K562 (cell line): Measurements from ENCODE around the gene DDX50. TPM values are rescaled to one million over a fixed set of nuclear protein-coding genes. Genes with fewer than 3 reads are reported as not detected.

Experiments used
- E2F4 ChIP-seq: sonication (generic); formaldehyde crosslinking; IDR thresholded peaks from 2 replicates; pipeline ENCODE4 v1.8.0; 2022; ENCODE audit warnings: mild to moderate bottlenecking, low read depth, missing genetic modification reagents
- GATAD2B ChIP-seq: fragments of 450-650 bp; IDR thresholded peaks from 2 replicates; pipeline ENCODE4 v1.6.1; 2017; ENCODE audit warnings: mild to moderate bottlenecking, borderline replicate concordance
- HIVEP1 ChIP-seq: fragments of 250-450 bp; sonication (Bioruptor Pico); IDR thresholded peaks from 2 replicates; pipeline ENCODE4 v1.4.0; 2020; ENCODE audit warnings: mild to moderate bottlenecking
- HNRNPUL1 ChIP-seq: fragments of 200-400 bp; formaldehyde crosslinking; IDR thresholded peaks from 2 replicates; pipeline ENCODE4 v1.6.1; 2017; ENCODE audit warnings: low read length
- JUND ChIP-seq, 2 experiments: IDR thresholded peaks; 2 replicates in 1 of 2; 3 replicates in 1 of 2; pipeline ENCODE4 v1.6.1; 2011; ENCODE audit warnings: borderline replicate concordance in 2 of 2, low read depth in 2 of 2, low read length in 2 of 2, improper control_type of control experiment in 1 of 2, missing biosample characterization in 1 of 2, missing genetic modification characterization in 1 of 2, missing genetic modification reagents in 1 of 2
- L3MBTL2 ChIP-seq: fragments of 450-650 bp; IDR thresholded peaks from 2 replicates; pipeline ENCODE4 v1.6.1; 2016; ENCODE audit warnings: mild to moderate bottlenecking, moderate library complexity
- LARP7 ChIP-seq: fragments of 450-650 bp; IDR thresholded peaks from 2 replicates; pipeline ENCODE4 v1.6.1; 2016
- LEF1 ChIP-seq: fragments of 450-650 bp; IDR thresholded peaks from 2 replicates; pipeline ENCODE4 v1.6.1; 2016; ENCODE audit warnings: mild to moderate bottlenecking
- NR0B1 ChIP-seq: fragments of 450-650 bp; IDR thresholded peaks from one replicate; pipeline ENCODE4 v1.6.1; 2018; ENCODE audit warnings: mild to moderate bottlenecking, moderate library complexity; ENCODE audit not compliant: partially characterized antibody
- NR3C1 ChIP-seq: sonication (generic); formaldehyde crosslinking; IDR thresholded peaks from 2 replicates; pipeline ENCODE4 v1.8.1; 2022; ENCODE audit warnings: missing genetic modification reagents
- POU5F1 ChIP-seq: fragments of 150-350 bp; IDR thresholded peaks from 2 replicates; pipeline ENCODE4 v1.6.1; 2014; ENCODE audit warnings: borderline replicate concordance, low read length, low read depth, mild to moderate bottlenecking; ENCODE audit not compliant: partially characterized antibody
- PRPF4 ChIP-seq: fragments of 200-400 bp; formaldehyde crosslinking; IDR thresholded peaks from one replicate; pipeline ENCODE4 v1.6.1; 2017; ENCODE audit warnings: low read length, low read depth, mild to moderate bottlenecking; ENCODE audit not compliant: insufficient read depth, poor library complexity, severe bottlenecking
- RAD21 ChIP-seq, 2 experiments: fragments of 250-450 bp in 1 of 2; fragments of 450-650 bp in 1 of 2; sonication (Bioruptor Pico) in 1 of 2; formaldehyde crosslinking in 1 of 2; IDR thresholded peaks in 1 of 2; conservative IDR thresholded peaks in 1 of 2; 2 replicates each; pipeline versions ENCODE4 v1.4.0 to v1.8.0; 2020 to 2022; ENCODE audit warnings: mild to moderate bottlenecking in 2 of 2, moderate library complexity in 1 of 2
- SIN3B ChIP-seq: fragments of 450-650 bp; IDR thresholded peaks from 2 replicates; pipeline ENCODE4 v1.6.1; 2017; ENCODE audit warnings: low read depth, mild to moderate bottlenecking, moderate library complexity
- SPI1 ChIP-seq: IDR thresholded peaks from 2 replicates; pipeline ENCODE4 v1.6.1; 2011; ENCODE audit warnings: low read depth, low read length, control low read depth, borderline replicate concordance
- SRSF9 ChIP-seq: fragments of 200-400 bp; formaldehyde crosslinking; IDR thresholded peaks from 2 replicates; pipeline ENCODE4 v1.6.1; 2017; ENCODE audit warnings: low read depth, low read length, borderline replicate concordance
- ZNF175 ChIP-seq: fragments of 200-800 bp; sonication (Bioruptor generic); IDR thresholded peaks from 2 replicates; pipeline ENCODE4 v1.6.1; 2016; ENCODE audit warnings: low read depth, mild to moderate bottlenecking, missing genetic modification characterization, missing compliant biosample characterization
- ZNF75A ChIP-seq: fragments of 450-650 bp; formaldehyde crosslinking; IDR thresholded peaks from 2 replicates; pipeline ENCODE4 v1.4.0; 2020; ENCODE audit warnings: mild to moderate bottlenecking
- polyA plus RNA-seq, 8 experiments: library from polyadenylated mRNA; depleted of rRNA in 4 of 8; stranded (reverse) in 5 of 8; unstranded in 3 of 8; fragments of >200 nt; fragmentation: Nextera tagmentation in 2 of 8; fragmentation: Illumina TruSeq in 1 of 8; extraction: Ambion mirVana in 2 of 8; extraction: Trizol in 1 of 8; gene quantifications; 2 replicates each; pipeline versions ENCODE4 v1.2.1 to v1.2.3, GENCODE V29; 2011 to 2014; ENCODE audit warnings: inconsistent platforms in 1 of 8, missing spikeins in 1 of 8
- total RNA-seq, 7 experiments: library from RNA; depleted of rRNA in 6 of 7; stranded (reverse); fragments of >200 nt in 6 of 7; fragmentation: Illumina TruSeq in 2 of 7; extraction: Trizol in 2 of 7; gene quantifications; 2 replicates each; pipeline versions ENCODE4 v1.2.1 to v1.2.3, GENCODE V29; 2011 to 2021; ENCODE audit warnings: low replicate concordance in 1 of 7
- TF ChIP-seq, protein P1 (sequence below): fragments of 250-450 bp; sonication (Bioruptor Pico); IDR thresholded peaks from 2 replicates; pipeline ENCODE4 v1.5.0; 2021; ENCODE audit warnings: mild to moderate bottlenecking, borderline replicate concordance
- TF ChIP-seq, protein P2 (sequence below), 3 experiments: fragments of 200-800 bp in 1 of 3; sonication (Bioruptor generic) in 1 of 3; sonication (generic) in 1 of 3; formaldehyde crosslinking in 1 of 3; IDR thresholded peaks; 2 replicates each; pipeline versions ENCODE4 v1.6.1 to v1.8.0; 2016 to 2022; ENCODE audit warnings: mild to moderate bottlenecking in 2 of 3, missing compliant biosample characterization in 2 of 3, missing genetic modification characterization in 2 of 3, missing genetic modification reagents in 1 of 3

Gene DDX50
- total and polyA plus RNA-seq, 9 of the 15 experiments (the other 6 are each of a cell fraction or from before 2014, with no cell fraction given) = 36.7 to 86.8 (median 57.4) TPM

GRCh38 chr10:68901105-68901927, at the start of gene DDX50 (continued):
- TF ChIP-seq SIN3B (peak; percentile 37; the same call in 1 of the 2 replicates), POU5F1 (no peak), NR3C1 (CRISPR knock-in tag) (no peak; the same call in 1 of the 2 replicates), NR0B1 (no peak), ZNF175 (CRISPR knock-in tag) (no peak), LARP7 (no peak), L3MBTL2 (no peak), HIVEP1 (CRISPR knock-in tag) (no peak), ZNF75A (CRISPR knock-in tag) (no peak; the same call in 1 of the 2 replicates), JUND (IDR thresholded peaks at IDR 0.05; ENCODE audit: borderline replicate concordance, low read depth, low read length) (peak; percentile 72), JUND (tag; IDR thresholded peaks at IDR 0.05; ENCODE audit: borderline replicate concordance, low read depth, low read length) (no peak; the same call in 2 of the 3 replicates), SRSF9 (no peak), RAD21 (CRISPR knock-in tag; conservative IDR thresholded peaks at IDR 0.05 in 1 of 2, IDR thresholded peaks at IDR 0.05 in 1 of 2) (0 out of 4 replicates have a peak, but pooled peaks of 1 of the 2 experiments have one; percentile 20), LEF1 (no peak), GATAD2B (no peak), PRPF4 (no peak), SPI1 (no peak), HNRNPUL1 (no peak), E2F4 (CRISPR knock-in tag) (no peak; the same call in 1 of the 2 replicates)
- TF ChIP-seq, protein P1, sequence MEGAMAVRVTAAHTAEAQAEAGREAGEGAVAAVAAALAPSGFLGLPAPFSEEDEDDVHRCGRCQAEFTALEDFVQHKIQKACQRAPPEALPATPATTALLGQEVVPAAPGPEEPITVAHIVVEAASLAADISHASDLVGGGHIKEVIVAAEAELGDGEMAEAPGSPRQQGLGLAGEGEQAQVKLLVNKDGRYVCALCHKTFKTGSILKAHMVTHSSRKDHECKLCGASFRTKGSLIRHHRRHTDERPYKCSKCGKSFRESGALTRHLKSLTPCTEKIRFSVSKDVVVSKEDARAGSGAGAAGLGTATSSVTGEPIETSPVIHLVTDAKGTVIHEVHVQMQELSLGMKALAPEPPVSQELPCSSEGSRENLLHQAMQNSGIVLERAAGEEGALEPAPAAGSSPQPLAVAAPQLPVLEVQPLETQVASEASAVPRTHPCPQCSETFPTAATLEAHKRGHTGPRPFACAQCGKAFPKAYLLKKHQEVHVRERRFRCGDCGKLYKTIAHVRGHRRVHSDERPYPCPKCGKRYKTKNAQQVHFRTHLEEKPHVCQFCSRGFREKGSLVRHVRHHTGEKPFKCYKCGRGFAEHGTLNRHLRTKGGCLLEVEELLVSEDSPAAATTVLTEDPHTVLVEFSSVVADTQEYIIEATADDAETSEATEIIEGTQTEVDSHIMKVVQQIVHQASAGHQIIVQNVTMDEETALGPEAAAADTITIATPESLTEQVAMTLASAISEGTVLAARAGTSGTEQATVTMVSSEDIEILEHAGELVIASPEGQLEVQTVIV = no peak
- TF ChIP-seq, protein P2, sequence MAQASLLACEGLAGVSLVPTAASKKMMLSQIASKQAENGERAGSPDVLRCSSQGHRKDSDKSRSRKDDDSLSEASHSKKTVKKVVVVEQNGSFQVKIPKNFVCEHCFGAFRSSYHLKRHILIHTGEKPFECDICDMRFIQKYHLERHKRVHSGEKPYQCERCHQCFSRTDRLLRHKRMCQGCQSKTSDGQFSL (CRISPR knock-in tag; IDR thresholded peaks at IDR 0.05) = no peak
- TF ChIP-seq, protein P2 (tag; IDR thresholded peaks at IDR 0.05) = no peak
